HG03060 (cell line): ENCODE results near the gene GPR150.
A peak's percentile ranks its signal among the peaks of the same experiment; 100 is the strongest.
"Not testable (repeated sequence)": the region's sequence is repeated elsewhere in the genome, so short reads cannot be mapped to it uniquely, and the experiment has no call there.

Experiments
- ATAC-seq: cut with Tn5 transposase; IDR thresholded peaks from one replicate; pipeline ENCODE4 v1.9.1; 2021; ENCODE audit warnings: low read depth, moderate number of reproducible peaks; ENCODE audit not compliant: unreplicated experiment

Gene GPR150

DNA sequence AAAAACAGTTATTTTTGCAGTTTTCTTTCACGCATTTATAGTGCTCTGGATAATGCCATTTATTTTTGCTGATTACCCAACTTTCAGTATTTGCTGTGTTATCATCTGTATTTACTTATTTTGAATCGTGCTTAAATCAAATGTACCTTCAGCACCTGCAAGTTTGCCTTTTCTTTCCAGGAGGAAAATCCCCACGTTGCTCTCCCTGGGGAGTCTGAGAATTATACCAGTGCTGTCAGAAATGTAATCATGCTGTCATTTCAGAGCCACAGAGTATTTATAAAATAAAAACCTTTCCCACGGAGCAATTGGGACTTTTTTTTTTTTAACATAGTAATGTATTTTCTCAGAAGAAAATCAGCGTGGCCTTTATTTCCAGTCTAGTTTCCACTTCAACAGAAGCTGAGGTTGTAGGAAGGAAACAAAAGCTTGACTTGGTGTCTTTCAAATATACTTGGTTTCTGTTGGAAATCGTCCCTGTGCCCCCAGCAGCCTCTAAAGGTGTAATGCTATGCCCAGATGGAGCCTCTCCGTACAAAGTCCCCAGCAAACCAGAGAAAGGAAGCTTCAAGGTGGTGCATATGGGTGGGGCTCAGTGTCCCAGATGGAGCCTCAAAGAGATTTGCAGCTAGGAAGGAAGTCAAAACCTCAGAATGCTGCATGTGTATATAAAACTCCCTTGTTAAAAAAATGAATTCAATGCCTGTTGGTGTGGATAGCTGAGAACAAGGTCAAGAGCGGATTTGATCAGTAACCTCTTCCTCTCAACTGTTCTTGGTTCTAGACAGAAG, 2.1 kb downstream of the GPR150 start:
- no peak for ATAC-seq

DNA sequence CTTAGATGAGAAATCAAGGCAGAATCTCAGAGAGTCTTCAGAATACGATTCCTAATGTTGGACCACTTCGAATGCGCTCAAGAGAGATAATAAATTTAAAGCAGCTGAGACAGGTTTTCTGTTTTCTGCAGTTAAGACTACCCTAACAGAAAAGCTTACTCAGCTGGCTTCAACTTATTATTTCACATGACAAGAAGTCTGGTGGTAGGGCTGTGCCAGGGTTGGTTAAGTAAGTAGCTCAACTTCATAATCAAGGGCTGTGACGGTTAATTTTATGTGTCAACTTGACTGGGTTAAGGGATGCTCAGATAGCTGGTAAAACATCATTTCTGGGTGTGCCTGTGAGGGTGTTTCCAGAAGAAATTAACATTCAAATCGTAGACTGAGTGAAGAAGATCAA, 3.8 kb downstream of the GPR150 start:
- no peak for ATAC-seq

DNA sequence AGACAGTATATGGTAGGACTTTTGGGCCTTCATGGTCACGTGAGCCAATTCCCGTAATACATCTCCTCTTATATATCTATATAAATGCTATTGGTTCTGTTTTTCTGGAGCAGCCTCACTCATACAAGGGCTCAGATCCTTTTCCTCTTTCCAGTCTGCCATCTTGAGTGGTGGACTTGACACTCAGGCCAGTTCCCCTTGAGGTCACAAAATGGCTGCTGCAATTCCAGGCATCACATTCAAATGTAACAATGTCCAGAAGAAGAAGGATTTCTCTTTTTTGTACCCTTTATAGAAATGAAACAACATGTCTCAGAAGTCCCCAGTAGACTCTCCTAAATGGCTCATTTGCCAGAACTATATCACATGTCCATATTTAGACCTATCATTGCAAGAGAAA, 4.5 kb downstream of the GPR150 start:
- ATAC-seq, result no peak

DNA sequence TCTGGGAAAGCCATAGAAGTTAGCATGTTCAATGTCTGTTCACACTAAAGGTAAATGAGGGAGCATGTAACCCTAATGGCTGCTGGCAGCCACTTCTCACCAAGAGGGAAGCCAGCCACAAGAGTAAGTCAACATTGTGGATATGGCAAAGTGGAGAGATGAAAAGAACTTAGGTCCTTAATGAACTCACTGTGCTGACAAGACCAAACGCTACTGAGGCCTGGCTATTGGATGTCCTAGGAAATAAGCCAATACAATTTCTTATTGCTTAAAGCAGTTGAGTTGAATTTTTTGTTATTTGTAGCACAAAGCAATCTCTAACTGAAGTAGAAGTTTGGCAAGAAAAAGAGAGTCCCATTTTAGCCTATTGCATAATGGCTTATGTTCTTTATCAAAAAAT, 6.8 kb downstream of the GPR150 start:
- no peak for ATAC-seq

DNA sequence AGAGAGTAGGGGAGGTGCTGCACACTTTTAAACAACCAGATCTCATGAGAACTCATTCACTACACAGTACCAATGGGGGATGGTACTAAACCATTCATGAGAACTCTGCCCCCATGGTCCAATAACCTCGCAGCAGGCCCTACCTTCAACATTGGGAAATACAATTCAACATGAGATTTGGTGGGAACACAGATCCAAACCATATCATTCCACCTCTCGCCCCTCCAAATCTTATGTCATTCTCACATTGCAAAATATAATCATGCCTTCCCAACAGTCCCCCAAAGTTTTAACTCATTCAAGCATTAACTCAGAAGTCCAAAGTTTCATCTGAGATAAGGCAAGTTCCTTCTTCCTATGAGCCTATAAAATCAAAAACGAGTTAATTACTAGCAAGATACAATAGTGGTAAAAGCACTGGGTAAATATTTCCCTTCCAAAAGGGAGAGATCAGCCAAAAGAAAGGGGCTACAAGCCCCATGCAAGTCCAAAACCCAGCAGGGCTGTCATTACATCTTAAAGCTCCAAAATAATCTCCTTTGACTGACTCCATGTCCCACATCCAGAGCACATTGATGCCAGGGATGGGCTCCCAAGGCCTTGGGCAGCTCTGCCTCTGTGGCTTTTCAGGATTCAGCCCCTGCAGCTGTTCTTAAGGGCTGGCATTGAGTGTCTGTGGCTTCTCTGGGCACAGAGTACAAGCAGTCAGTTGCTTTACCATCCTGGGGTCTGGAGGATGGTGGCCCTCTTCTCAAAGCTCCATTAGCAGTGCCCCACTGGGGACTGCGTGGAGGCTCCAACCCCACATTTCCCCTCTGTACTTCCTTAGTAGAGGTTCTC, 8.3 kb downstream of the GPR150 start:
- no peak for ATAC-seq

DNA sequence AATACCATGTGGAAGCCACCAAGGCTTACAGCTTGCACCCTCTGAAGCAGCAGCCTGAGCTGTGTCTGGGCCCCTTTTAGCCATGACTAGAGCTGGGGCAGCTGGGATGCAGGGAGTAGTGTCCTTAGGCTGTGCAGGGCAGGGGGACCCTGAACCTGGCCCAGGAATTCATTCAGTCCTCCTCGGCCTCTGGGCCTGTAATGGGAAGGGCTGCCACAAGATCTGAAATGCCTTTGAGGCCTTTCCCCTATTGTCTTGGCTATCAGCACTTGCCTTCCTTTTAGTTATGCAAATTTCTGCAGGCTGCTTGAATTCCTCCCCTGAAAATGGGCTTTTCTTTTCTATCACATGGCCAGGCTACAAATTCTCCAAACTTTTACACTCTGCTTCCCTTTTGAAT, 9.0 kb downstream of the GPR150 start:
- ATAC-seq, result no peak

DNA sequence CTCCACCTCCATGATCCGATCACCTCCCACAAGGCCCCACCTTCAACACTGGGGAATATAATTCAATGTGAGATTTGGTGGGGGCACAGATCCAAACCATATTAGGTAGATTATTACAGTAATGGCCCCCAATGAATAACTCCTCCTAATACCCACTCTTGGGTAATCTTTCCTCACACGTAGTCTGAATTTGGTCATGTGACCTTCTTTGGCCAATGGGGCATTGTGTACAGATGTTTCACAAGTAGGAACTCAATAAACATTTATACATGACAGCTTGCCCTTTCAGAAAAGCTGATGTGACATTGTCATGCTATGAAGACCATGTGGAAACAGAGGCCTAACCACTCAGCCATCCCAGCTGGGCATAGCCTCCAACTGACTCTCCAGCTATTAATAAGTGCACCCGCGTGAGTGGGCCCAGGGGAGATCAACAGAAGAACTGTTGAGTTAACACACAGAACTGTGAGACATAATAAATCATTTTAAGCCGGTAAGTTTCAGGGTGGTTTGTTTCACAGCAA, 10.6 kb downstream of the GPR150 start:
- ATAC-seq, result no peak

DNA sequence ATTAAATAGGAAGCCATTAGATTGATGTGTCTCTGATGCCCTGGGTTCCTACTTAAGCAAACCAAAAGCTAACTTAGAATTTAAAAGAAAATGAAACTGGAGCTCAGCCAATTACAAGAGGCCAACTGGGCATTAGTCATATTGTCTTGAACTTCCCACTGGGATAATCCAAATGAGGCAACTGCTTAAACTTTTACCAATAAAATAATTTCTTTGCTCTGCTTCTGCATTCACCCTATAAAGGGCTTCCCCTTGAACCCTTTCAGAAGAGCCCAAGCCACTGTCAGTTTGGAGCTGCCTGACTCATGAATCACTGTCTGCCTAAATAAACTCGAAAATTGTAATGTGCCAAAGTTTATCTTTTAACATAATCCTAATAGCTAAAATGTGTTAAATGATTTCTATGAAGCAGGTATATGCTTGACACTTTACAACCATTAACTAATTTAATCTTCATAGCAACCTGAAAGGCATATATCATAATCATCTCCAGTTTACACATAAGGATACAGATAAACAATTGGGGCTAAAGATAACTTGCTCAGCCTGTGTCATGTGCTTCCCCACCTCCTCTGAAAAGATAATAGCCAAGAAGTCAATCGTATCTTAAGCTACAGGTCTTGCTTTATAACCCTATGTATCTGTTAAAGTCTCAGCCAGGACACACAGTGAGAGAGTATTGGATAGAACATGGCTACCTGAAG, 11.5 kb downstream of the GPR150 start:
- ATAC-seq, result no peak

DNA sequence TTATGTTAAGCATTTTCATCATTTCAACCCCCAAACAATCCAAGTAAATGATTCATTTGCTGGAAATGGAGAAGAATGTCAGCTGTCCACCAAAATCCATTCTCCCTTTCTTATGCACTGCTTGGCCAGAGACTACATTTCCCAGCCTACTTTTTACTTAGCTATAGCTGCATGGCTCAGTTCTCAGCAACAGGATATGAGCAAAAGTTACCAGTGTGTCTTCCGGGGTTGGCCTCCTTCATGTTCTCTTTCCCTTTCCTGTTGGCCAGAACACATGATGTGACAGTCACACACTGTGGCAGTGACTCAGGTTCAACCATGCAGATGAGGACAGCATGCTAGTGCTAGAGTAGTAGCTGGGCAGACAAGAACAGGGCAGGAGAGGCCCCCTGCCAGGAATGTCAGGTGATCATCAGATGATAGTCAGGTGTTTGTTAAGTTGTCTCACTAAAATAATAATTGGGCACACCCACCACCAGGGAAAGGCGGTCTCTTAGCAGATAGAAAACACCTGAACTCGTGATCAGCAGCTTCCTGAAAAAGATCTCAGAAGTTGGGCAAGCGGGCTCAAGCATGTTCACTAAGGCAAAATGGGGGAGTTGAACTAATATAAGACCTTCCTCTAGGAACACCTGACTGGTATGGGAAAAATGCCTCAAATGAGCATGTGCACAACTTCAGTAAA, 12.2 kb downstream of the GPR150 start:
- peak; percentile 89 for ATAC-seq

DNA sequence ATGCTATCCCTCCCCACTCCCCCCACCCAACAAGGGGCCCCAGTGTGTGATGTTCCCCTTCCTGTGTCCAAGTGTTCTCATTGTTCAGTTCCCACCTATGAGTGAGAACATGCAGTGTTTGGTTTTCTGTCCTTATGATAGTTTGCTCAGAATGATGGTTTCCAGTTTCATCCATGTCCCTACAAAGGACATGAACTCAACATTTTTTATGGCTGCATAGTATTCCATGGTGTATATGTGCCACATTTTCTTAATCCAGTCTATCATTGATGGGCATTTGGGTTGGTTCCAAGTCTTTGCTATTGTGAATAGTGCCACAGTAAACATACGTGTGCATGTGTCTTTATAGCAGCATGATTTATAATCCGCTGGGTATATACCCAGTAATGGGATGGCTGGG, 13.1 kb downstream of the GPR150 start:
- ATAC-seq, result not testable (repeated sequence)

DNA sequence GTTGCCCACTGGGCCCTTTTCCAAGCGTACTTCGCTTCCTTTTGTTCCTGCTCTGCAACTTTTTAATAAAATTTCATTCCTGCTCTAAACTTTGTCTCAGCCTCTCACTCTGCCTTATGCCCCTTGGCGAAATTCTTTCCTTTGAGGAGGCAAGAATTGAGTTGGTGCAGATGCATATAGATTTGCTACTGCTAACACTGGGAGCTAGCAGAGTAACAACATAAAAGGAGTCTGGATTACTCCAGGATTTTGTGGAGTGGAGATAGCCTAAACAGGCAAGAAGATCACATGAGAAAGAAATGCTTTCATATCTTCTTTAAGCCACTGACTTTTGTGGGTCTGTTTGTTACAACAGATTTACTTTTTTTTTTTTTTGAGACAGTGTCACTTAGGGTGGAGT, 13.8 kb downstream of the GPR150 start:
- ATAC-seq, result no peak

DNA sequence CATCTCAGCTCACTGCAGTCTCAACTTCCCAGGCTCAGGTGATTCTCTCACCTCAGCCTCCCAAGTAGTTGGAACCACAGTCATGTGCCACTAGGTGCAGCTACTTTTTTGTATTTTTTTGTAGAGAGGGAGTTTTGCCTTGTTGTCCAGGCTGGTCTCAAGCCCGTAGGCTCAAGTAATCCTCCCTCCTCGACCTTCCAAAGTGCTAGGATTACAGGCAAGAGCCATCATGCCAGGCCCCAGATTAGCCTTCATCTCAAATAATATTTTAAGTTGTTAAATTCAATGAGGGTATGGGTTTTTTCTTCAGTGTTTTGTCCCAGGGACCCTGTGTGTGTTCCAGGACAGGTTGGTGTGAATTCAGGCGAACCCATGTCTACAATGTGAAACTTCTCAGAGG, 14.2 kb downstream of the GPR150 start:
- no peak for ATAC-seq

DNA sequence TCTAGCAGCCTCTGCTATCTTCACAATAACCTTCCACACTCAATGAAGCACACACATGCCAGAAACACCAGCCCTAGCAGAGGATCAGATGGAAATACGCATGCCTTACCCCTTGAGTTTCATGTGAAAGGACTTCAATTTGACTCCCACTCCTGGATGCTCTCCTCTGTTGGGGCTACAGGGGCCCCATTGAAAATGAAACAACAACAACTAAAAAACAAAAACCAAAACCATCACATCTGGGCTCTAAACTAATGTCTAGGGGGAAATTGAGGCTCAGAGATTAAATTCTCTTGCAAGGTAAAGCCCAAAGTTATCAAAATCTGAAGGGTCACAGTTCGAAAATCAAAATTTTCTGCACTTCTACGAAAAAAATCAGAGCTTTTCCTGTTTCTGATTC, 18.7 kb downstream of the GPR150 start:
- ATAC-seq, result no peak

DNA sequence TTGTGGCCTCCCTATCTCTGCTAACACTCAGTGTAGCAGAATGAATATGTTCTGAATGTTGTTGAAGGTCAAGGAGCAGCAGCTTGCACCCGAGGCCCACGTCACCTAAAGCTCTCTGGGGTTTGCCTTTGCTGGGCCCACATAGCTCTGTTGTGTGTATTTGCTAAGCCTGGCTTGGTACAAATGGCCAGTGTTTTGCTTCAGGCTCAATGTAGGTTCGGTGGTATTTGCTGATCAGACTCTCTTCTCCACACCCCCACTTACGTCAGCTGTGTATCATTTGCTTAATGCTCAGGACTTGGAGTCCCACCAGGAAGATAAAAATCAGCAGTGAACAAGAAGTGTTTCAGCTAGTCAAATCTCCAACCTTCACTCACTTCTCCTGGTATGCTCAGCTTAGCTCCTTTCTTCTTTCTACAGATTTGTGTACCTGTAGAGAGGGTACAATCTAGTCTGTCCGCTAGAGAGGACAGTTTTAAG, 21.9 kb downstream of the GPR150 start:
- no peak for ATAC-seq

DNA sequence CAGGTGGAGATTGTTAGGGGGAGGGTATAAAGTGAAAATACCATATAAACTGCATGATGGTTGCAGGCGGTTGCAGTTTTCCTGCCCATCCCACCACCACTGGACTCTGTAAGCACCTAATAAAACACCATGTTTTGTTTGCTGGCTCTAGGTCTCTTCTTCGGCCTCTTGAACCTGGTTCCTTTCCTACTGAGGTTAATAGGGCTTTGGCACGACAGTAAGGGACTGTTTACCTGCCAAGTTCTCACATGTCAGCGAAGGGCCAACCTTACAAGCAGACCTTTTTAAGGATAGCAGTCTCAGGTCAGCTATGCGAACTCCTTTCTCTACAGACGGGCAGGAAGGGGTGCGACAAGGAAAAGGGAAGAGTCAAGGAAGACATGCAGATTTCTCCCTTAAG, 23.3 kb downstream of the GPR150 start:
- ATAC-seq, result no peak

DNA sequence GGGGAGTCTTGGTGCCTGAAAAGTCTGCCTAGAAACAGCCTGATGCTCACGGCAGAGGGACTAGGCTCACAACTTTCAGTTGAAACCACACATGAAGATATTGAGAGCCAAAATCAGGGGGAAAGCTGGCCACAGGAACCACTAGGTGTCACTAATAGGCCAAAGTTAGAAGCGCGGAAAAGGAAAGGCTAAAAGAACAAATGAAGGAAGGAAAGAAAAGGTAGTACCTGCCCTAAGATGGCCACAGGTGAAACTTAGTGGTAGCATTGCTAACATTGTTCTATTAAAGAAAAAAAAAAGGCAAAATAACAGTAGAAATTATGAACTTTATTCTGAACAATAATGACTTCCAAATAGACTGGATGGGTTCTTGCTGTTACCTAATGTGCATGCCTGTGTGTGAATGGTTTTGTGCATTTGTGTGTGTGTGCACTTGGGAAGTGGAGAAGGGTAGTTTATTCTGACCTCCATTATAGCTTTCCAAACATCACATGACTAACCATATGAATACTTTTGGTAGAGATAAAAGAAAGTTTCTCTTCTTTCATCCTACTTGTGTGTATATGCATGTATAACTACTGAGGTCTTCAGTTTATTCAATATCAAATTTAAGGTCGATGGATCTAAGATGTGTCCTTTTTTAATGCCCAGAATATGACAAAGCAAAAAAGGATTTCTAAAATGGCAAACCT, 24.6 kb downstream of the GPR150 start:
- peak; percentile 32 for ATAC-seq

DNA sequence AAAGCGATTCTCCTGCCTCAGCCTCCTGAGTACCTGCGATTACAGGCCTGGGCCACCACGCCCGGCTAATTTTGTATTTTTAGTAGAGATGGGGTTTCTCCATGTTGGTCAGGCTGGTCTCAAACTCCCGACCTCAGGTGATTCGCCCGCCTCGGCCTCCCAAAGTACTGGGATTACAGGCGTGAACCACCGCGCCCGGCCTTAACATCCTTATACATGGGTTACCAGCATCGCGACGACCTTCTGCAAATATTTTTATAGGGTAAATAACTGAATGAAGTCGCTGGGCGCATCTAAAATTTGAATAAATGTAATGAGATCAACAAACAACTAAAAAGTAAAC, 26.3 kb downstream of the GPR150 start:
- ATAC-seq, result not testable (repeated sequence)

DNA sequence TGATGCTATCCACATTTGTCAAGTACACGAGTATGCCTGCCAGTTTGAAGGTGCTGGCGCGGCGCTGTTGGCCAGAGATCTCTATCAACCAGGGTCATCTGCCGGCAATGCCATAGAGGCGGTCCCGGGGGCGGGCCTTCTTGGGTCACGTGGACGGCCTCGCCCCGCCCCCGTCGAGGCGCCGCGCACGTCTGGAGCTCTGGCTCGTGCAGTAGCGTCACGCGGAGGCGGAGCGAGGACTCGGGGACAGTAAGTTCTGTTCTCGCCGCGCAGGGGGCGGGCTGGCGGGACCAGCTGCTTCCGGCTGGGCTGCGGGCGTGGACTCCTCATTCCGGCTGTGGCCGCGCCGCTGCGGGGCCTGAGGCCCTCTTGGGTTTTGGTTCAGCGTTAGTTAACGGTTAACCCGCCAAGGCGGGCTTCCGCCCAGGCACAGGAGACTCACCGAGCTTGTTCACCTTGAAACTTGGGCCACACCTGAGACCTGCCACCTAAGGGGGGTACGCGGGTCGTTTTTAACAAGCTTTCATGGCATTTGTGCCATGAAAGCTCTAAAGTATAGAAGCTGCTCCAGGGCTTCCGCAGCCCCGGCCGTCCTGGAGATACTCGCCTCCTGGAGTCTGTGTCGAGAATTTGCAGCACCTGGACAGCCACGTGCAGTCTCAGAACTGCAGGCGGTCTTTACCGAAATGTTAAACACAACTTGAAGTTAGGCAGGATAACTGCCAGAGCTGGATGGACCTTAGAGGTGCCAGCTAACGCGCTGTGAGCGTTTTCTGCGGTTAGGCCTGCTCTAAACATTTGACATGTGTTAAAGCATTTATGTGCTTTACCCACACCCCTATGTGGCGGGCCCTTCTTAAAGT, 26.9 kb downstream of the GPR150 start, which contains the start of gene RFESD:
TSS of gene RFESD (plus strand) at position 209 of the 863 bp plus-strand sequence. CDS start 5,495 bp downstream, outside the sequence.
- peak; percentile 93 for ATAC-seq
